ENCODE results near the gene TSC2. TPM values are rescaled to one million over a fixed set of nuclear protein-coding genes. Genes with fewer than 3 reads are reported as not detected.
"Not testable (repeated sequence)": the region's sequence is repeated elsewhere in the genome, so short reads cannot be mapped to it uniquely, and the experiment has no call there.

Gene TSC2
- polyA plus RNA-seq, 1 donor (not counting 4 experiments of a cell fraction or from before 2014, with no cell fraction given), result 22.6 TPM

- H3K9me3 ChIP-seq (ENCODE audit: control insufficient read depth, low read depth, low read length); FAIRE-seq; H2AFZ ChIP-seq (ENCODE audit: control insufficient read depth, low read length); H3K27ac ChIP-seq (ENCODE audit: control insufficient read depth, insufficient read depth, low read length); H3K27me3 ChIP-seq (ENCODE audit: control insufficient read depth, extremely low read depth, insufficient read depth, low read length); H4K20me1 ChIP-seq (ENCODE audit: control insufficient read depth, extremely low read depth, insufficient read depth, low read length); H3K9me1 ChIP-seq (ENCODE audit: control insufficient read depth, extremely low read depth, insufficient read depth, low read length); H3K4me1 ChIP-seq (ENCODE audit: control insufficient read depth, extremely low read depth, insufficient read depth, low read length); dilution Hi-C loops (cut with MboI; ENCODE audit: extremely low pct_ligation_motif_present, low sequenced_read_pairs); DNase-seq (ENCODE audit: low read depth, low spot score); H3K4me2 ChIP-seq (ENCODE audit: control insufficient read depth, extremely low read depth, insufficient read depth, low read depth, low read length); H3K9ac ChIP-seq (ENCODE audit: control insufficient read depth, extremely low read depth, insufficient read depth, low read length); H3K79me2 ChIP-seq (ENCODE audit: control insufficient read depth, insufficient read depth, low read length); H3K4me3 ChIP-seq (ENCODE audit: control insufficient read depth in 2 of 3, extremely low read depth in 1 of 3, insufficient read depth in 2 of 3, low read depth in 1 of 3, low read length in 3 of 3): not testable (repeated sequence)
- H3K36me3 ChIP-seq (ENCODE audit: control insufficient read depth in 2 of 2, extremely low read depth in 1 of 2, insufficient read depth in 2 of 2, low read length in 2 of 2), result peaks cover 4 to 11% of the 10 kb centered on the region in 2 experiments
Measured at GRCh38 chr16:2101581-2101980, 53.8 kb downstream of the TSC2 start.

GRCh38 chr16:2102471-2102870 lies 54.7 kb downstream of the TSC2 start:
- dilution Hi-C loops (cut with MboI; ENCODE audit: extremely low pct_ligation_motif_present, low sequenced_read_pairs), result no loop called here
- H3K36me3 ChIP-seq (ENCODE audit: control insufficient read depth in 2 of 2, extremely low read depth in 1 of 2, insufficient read depth in 2 of 2, low read length in 2 of 2), result peaks cover 0 to 10% of the 10 kb centered on the region in 2 experiments
- TF ChIP-seq EZH2 (IDR thresholded peaks at IDR 0.05; ENCODE audit: low read length) (no peak), CTCF (optimal IDR thresholded peaks at IDR 0.05 in 1 of 3, IDR thresholded peaks at IDR 0.05 in 1 of 3, conservative IDR thresholded peaks at IDR 0.05 in 1 of 3; ENCODE audit: extremely low read depth in 1 of 3, insufficient read depth in 2 of 3, low read length in 3 of 3) (no peak)

DNA sequence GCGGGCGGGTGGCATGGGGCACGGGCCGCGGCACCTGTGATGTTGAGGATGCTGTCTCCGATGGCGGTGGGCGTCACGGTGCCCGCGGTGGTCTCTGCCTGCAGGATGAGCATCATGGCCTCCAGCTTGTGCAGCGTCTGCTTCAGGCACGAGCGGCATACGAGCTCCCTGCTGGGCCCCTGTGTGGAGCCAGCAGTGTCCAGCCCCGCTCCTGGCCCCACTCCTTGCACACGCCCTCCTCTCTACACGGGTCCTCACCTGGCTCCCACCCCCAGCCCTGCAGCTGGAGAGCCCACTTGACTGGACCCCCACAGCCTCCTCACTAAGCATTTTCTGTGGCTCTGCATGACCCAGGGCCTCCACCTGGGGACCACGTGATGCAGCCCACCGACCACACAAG lies 56.7 kb downstream of the TSC2 start:
- FAIRE-seq; dilution Hi-C loops (cut with MboI; ENCODE audit: extremely low pct_ligation_motif_present, low sequenced_read_pairs); DNase-seq (ENCODE audit: low read depth, low spot score); H4K20me1 ChIP-seq (ENCODE audit: control insufficient read depth, extremely low read depth, insufficient read depth, low read length); H3K9me1 ChIP-seq (ENCODE audit: control insufficient read depth, extremely low read depth, insufficient read depth, low read length); H3K9me3 ChIP-seq (ENCODE audit: control insufficient read depth, low read depth, low read length); H3K27ac ChIP-seq (ENCODE audit: control insufficient read depth, insufficient read depth, low read length); H2AFZ ChIP-seq (ENCODE audit: control insufficient read depth, low read length); H3K27me3 ChIP-seq (ENCODE audit: control insufficient read depth, extremely low read depth, insufficient read depth, low read length); H3K4me2 ChIP-seq (ENCODE audit: control insufficient read depth, extremely low read depth, insufficient read depth, low read depth, low read length); H3K4me1 ChIP-seq (ENCODE audit: control insufficient read depth, extremely low read depth, insufficient read depth, low read length); H3K79me2 ChIP-seq (ENCODE audit: control insufficient read depth, insufficient read depth, low read length); H3K9ac ChIP-seq (ENCODE audit: control insufficient read depth, extremely low read depth, insufficient read depth, low read length); H3K4me3 ChIP-seq (ENCODE audit: control insufficient read depth in 2 of 3, extremely low read depth in 1 of 3, insufficient read depth in 2 of 3, low read depth in 1 of 3, low read length in 3 of 3); H3K36me3 ChIP-seq (ENCODE audit: control insufficient read depth in 2 of 2, extremely low read depth in 1 of 2, insufficient read depth in 2 of 2, low read length in 2 of 2): not testable (repeated sequence)

More at GRCh38 chr16:2102471-2102870, 54.7 kb downstream of the TSC2 start:
- Histone ChIP-seq H3K4me2 (ENCODE audit: control insufficient read depth, extremely low read depth, insufficient read depth, low read depth, low read length) (no peak overlapping the region), H3K9me1 (ENCODE audit: control insufficient read depth, extremely low read depth, insufficient read depth, low read length) (no peaks in the 10 kb centered on the region), H3K4me1 (ENCODE audit: control insufficient read depth, extremely low read depth, insufficient read depth, low read length) (no peaks in the 10 kb centered on the region), H3K27me3 (ENCODE audit: control insufficient read depth, extremely low read depth, insufficient read depth, low read length) (no peaks in the 10 kb centered on the region), H3K9ac (ENCODE audit: control insufficient read depth, extremely low read depth, insufficient read depth, low read length) (no peak overlapping the region), H3K79me2 (ENCODE audit: control insufficient read depth, insufficient read depth, low read length) (no peaks in the 10 kb centered on the region), H2AFZ (ENCODE audit: control insufficient read depth, low read length) (no peak overlapping the region), H3K9me3 (ENCODE audit: control insufficient read depth, low read depth, low read length) (no peaks in the 10 kb centered on the region), H3K4me3 (ENCODE audit: control insufficient read depth in 2 of 3, extremely low read depth in 1 of 3, insufficient read depth in 2 of 3, low read depth in 1 of 3, low read length in 3 of 3) (no peak overlapping the region), H3K27ac (ENCODE audit: control insufficient read depth, insufficient read depth, low read length) (no peak overlapping the region), H4K20me1 (ENCODE audit: control insufficient read depth, extremely low read depth, insufficient read depth, low read length) (no peaks in the 10 kb centered on the region)
- DNase-seq (ENCODE audit: low read depth, low spot score) (no peak), FAIRE-seq (no peak)

- H2AFZ ChIP-seq (ENCODE audit: control insufficient read depth, low read length); H3K27me3 ChIP-seq (ENCODE audit: control insufficient read depth, extremely low read depth, insufficient read depth, low read length); H3K4me3 ChIP-seq (ENCODE audit: control insufficient read depth in 2 of 3, extremely low read depth in 1 of 3, insufficient read depth in 2 of 3, low read depth in 1 of 3, low read length in 3 of 3); FAIRE-seq; dilution Hi-C loops (cut with MboI; ENCODE audit: extremely low pct_ligation_motif_present, low sequenced_read_pairs); H3K27ac ChIP-seq (ENCODE audit: control insufficient read depth, insufficient read depth, low read length); H3K9ac ChIP-seq (ENCODE audit: control insufficient read depth, extremely low read depth, insufficient read depth, low read length); H3K4me1 ChIP-seq (ENCODE audit: control insufficient read depth, extremely low read depth, insufficient read depth, low read length); H3K9me1 ChIP-seq (ENCODE audit: control insufficient read depth, extremely low read depth, insufficient read depth, low read length); H3K4me2 ChIP-seq (ENCODE audit: control insufficient read depth, extremely low read depth, insufficient read depth, low read depth, low read length); H3K36me3 ChIP-seq (ENCODE audit: control insufficient read depth in 2 of 2, extremely low read depth in 1 of 2, insufficient read depth in 2 of 2, low read length in 2 of 2); H4K20me1 ChIP-seq (ENCODE audit: control insufficient read depth, extremely low read depth, insufficient read depth, low read length); H3K79me2 ChIP-seq (ENCODE audit: control insufficient read depth, insufficient read depth, low read length); DNase-seq (ENCODE audit: low read depth, low spot score); H3K9me3 ChIP-seq (ENCODE audit: control insufficient read depth, low read depth, low read length): not testable (repeated sequence)
Measured at GRCh38 chr16:2105291-2105690, 57.5 kb downstream of the TSC2 start.

All from keratinocyte (primary cell).